GM10266 (cell line): ENCODE data around the gene MICU2.

Experiments
- DNase-seq: peaks from one replicate; pipeline ENCODE4 v3.0.0; 2012; ENCODE audit errors: extremely low spot score
- CTCF ChIP-seq: IDR thresholded peaks from 2 replicates; pipeline ENCODE4 v1.5.1; 2012; ENCODE audit warnings: mild to moderate bottlenecking, low read depth; ENCODE audit not compliant: control insufficient read depth, insufficient read depth; ENCODE audit errors: missing control alignments

MICU2 gene

GRCh38 chr13:21611385-21611784 lies 7.4 kb upstream of the MICU2 start:
- no peak for TF ChIP-seq CTCF
- no peak for DNase-seq

- DNase-seq = no peak
- TF ChIP-seq CTCF = no peak
Observed at GRCh38 chr13:21610687-21611086, 6.7 kb upstream of the MICU2 start.

GRCh38 chr13:21608961-21609360 lies 5.0 kb upstream of the MICU2 start:
- DNase-seq = no peak
- no peak for TF ChIP-seq CTCF

- DNase-seq = no peak
- no peak for TF ChIP-seq CTCF
Observed at GRCh38 chr13:21606796-21607195, 2.8 kb upstream of the MICU2 start.

GRCh38 chr13:21606251-21606650 lies 2.3 kb upstream of the MICU2 start:
- DNase-seq = no peak
- TF ChIP-seq CTCF = no peak

GRCh38 chr13:21596722-21597121 lies 7.2 kb downstream of the MICU2 start:
- no peak for DNase-seq
- TF ChIP-seq CTCF = no peak

- TF ChIP-seq CTCF = no peak
- no peak for DNase-seq
Observed at GRCh38 chr13:21595546-21595822, 8.5 kb downstream of the MICU2 start.
